Left ventricle myocardium inferior (tissue), 1 donor: ENCODE data around the gene FRRS1. TPM values are rescaled to one million over a fixed set of nuclear protein-coding genes. Genes with fewer than 3 reads are reported as not detected.
A peak's percentile ranks its signal among the peaks of the same experiment; 100 is the strongest.

Experiments
- DNase-seq: peaks from one replicate; pipeline ENCODE4 v3.0.0-alpha.2; 2020
- H3K27ac ChIP-seq: fragments of 200-600 bp; replicated peaks from 2 replicates; pipeline ENCODE4 v1.8.0; 2021
- H3K27me3 ChIP-seq: fragments of 200-600 bp; 2 replicates; pipeline ENCODE4 v1.8.0; 2021; ENCODE audit warnings: low read depth
- H3K36me3 ChIP-seq: fragments of 200-600 bp; 2 replicates; pipeline ENCODE4 v1.8.0; 2021
- H3K4me1 ChIP-seq: fragments of 200-600 bp; 2 replicates; pipeline ENCODE4 v1.8.0; 2021
- H3K4me3 ChIP-seq: fragments of 200-600 bp; 2 replicates; pipeline ENCODE4 v1.8.0; 2021; ENCODE audit warnings: mild to moderate bottlenecking, moderate library complexity
- H3K9me3 ChIP-seq: fragments of 200-600 bp; replicated peaks from 2 replicates; pipeline ENCODE4 v1.8.0; 2021
- CTCF ChIP-seq: fragments of 200-600 bp; IDR thresholded peaks from 2 replicates; pipeline ENCODE4 v1.8.0; 2021; ENCODE audit warnings: antibody characterized with exemption, mild to moderate bottlenecking, borderline replicate concordance
- intact Hi-C: fragments of 100-400 bp; cut with micrococcal nuclease; formaldehyde crosslinking; loops from one replicate; pipeline ENCODE4 v1.11.0; 2022
- total RNA-seq: library from RNA; stranded (reverse); fragmentation: NEBNext Ultra II Directional; extraction: Animal tissue kit (Norgen Biotek cat#: 25700); gene quantifications from one replicate; pipeline ENCODE4 v1.2.1, GENCODE V29; 2021
- donor health status: DM: no; HTN: yes; CAD: no; lungs with severe emphysema.

Gene FRRS1
- total RNA-seq, 1 donor from 2014 or later: 3.8 TPM

- no peak for TF ChIP-seq CTCF
- Histone ChIP-seq H3K9me3 (no peaks in the 10 kb centered on the region), H3K36me3 (peaks cover 28% of the 10 kb centered on the region), H3K4me3 (peak overlapping the region; percentile 15), H3K4me1 (peaks cover 98% of the 10 kb centered on the region), H3K27ac (peak overlapping the region; percentile 95), H3K27me3 (no peaks in the 10 kb centered on the region)
- DNase-seq: no peak
- intact Hi-C loops: no loop called here
Measured at GRCh38 chr1:99661780-99662179, 104.7 kb downstream of the FRRS1 start.

- Histone ChIP-seq H3K4me1 (peaks cover 100% of the 10 kb centered on the region), H3K27me3 (no peaks in the 10 kb centered on the region), H3K36me3 (peaks cover 24% of the 10 kb centered on the region), H3K9me3 (no peaks in the 10 kb centered on the region), H3K4me3 (peak overlapping the region; percentile 7), H3K27ac (peak overlapping the region; percentile 95)
- TF ChIP-seq CTCF: no peak
- intact Hi-C loops: no loop called here
- DNase-seq: no peak
Measured at GRCh38 chr1:99660496-99660895, 105.9 kb downstream of the FRRS1 start.

GRCh38 chr1:99659755-99660210 is 106.7 kb downstream of the FRRS1 start:
- H3K4me1 ChIP-seq: peaks cover 100% of the 10 kb centered on the region

More at GRCh38 chr1:99659755-99660210, 106.7 kb downstream of the FRRS1 start:
- no peak for DNase-seq
- peak overlapping the region; percentile 7 for H3K4me3 ChIP-seq
- H3K27me3 ChIP-seq: no peaks in the 10 kb centered on the region
- H3K9me3 ChIP-seq: no peaks in the 10 kb centered on the region
- H3K36me3 ChIP-seq: peaks cover 17% of the 10 kb centered on the region
- TF ChIP-seq CTCF: no peak
- H3K27ac ChIP-seq: peak overlapping the region; percentile 95
- intact Hi-C loops: no loop called here

Other genes with a start within 250 kb of the FRRS1 start
- 123 TPM for gene PALMD, start 120.5 kb downstream of the FRRS1 start, total RNA-seq
- gene AGL, start 83.7 kb upstream of the FRRS1 start, total RNA-seq: 64.3 TPM
- gene SLC35A3, start 203.4 kb upstream of the FRRS1 start, total RNA-seq: 7.7 TPM